HG03469 (cell line): ENCODE measurements around the gene ZNF561.
"Not testable (repeated sequence)": the region's sequence is repeated elsewhere in the genome, so short reads cannot be mapped to it uniquely, and the experiment has no call there.

Experiments used
- ATAC-seq: cut with Tn5 transposase; IDR thresholded peaks from one replicate; pipeline ENCODE4 v1.9.1; 2021; ENCODE audit warnings: mild to moderate bottlenecking, moderate library complexity, moderate number of reproducible peaks; ENCODE audit not compliant: unreplicated experiment

Gene ZNF561

GRCh38 chr19:9582081-9582725, 38.8 kb downstream of the ZNF561 start:
- ATAC-seq = not testable (repeated sequence)

- ATAC-seq = no peak
These were observed 40.3 kb downstream of the ZNF561 start for GRCh38 chr19:9580728-9581127.

GRCh38 chr19:9570255-9570654, 50.8 kb downstream of the ZNF561 start:
- ATAC-seq = no peak

- ATAC-seq = no peak
These were observed 54.3 kb downstream of the ZNF561 start for GRCh38 chr19:9566729-9567128.

GRCh38 chr19:9565900-9566705, 54.9 kb downstream of the ZNF561 start:
- ATAC-seq = no peak
